Hematopoietic multipotent progenitor cell treated with erythropoietin and hydrocortisone succinate and interleukin-3 and kit ligand, for 4 days (in vitro differentiated cells): Measurements from ENCODE around the gene GARIN5B.

Experiments
- DNase-seq: peaks from one replicate; pipeline ENCODE4 v3.0.0-alpha.2; 2015

Gene GARIN5B

DNA sequence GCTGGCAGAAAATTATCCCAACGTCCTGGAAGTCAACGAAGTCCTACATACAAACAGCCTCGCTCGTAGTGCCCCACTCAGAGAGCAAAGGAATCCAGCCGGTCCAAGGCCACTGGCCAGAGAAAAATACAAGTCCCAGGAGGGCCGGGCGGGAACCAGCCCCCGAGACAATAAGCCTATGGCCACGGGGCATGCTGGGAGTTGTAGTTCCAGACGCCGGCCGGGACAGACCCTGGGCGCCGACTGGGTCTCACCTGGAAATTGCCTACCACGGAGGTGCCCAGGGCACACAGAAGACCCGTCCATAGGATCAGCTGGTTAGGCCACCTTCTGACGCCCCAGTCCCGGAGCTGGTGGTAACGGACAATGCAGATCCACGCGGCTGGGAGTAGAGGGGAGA lies 43.3 kb downstream of the GARIN5B start:
- DNase-seq = peak; percentile 49

DNA sequence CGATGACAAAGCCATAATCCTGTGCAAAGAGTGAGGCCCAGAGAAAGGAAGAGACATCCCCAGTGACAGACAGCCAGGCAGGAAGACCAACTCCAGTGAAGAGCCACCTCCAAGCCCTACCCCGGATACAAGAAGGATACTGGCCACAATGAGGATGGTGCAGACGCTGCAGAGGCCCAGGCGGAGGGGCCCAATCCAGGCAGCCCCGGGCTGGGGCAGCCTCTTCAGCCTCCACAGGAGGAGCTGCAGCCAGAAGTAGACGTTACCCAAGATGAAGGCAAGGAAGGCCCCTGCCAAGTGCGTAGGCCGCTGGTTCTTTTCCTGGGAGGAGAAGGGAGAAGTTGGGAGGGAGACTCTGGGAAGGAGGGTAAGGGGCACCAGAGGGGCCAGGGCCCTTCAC lies 46.4 kb downstream of the GARIN5B start:
- DNase-seq = no peak

DNA sequence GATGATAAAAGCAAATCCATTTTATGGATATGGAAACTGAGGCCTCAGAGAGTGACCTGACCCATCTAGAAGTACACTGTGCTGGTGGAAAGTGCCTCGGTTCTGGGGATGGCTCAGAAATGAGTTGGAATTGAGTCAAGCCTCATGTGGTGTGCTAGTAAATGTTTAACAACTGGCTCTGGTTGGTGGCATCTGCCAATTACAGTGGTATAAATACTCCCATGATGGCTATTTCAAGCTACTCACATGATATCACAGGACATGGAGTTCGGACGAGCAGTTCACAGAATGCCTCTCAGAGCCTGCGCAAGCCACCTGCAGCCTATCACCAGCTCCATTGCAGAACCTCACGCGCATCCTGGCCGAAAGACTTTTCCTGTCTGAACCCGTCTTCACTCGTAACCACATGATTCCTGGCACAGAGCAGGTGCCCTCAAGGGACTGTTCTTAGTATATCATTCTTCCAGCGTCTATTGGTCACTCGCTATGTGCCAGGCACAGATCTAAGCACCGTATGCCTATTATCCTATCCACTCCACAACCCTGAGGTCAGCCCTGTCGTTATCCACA lies 47.0 kb downstream of the GARIN5B start:
- DNase-seq = no peak

DNA sequence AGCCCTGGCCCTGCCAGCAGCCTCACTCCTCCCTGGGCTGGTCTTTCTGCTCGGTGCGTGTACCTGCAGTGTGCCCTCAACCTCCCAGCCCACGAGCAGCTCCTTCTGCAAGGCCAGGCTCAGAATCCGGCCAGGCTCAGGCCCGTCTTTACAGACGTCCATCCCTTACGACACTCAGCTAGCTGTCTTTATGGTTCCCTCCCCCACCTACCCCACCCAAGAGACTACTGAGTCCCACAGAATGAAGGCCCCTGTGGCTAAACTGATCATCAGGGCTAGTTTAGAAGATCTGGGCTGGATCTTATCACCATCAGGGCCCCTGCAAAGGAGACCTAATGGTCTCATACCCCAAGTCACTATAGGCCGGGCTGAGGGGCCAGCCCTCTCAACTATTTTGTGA lies 48.7 kb downstream of the GARIN5B start:
- no peak for DNase-seq

DNA sequence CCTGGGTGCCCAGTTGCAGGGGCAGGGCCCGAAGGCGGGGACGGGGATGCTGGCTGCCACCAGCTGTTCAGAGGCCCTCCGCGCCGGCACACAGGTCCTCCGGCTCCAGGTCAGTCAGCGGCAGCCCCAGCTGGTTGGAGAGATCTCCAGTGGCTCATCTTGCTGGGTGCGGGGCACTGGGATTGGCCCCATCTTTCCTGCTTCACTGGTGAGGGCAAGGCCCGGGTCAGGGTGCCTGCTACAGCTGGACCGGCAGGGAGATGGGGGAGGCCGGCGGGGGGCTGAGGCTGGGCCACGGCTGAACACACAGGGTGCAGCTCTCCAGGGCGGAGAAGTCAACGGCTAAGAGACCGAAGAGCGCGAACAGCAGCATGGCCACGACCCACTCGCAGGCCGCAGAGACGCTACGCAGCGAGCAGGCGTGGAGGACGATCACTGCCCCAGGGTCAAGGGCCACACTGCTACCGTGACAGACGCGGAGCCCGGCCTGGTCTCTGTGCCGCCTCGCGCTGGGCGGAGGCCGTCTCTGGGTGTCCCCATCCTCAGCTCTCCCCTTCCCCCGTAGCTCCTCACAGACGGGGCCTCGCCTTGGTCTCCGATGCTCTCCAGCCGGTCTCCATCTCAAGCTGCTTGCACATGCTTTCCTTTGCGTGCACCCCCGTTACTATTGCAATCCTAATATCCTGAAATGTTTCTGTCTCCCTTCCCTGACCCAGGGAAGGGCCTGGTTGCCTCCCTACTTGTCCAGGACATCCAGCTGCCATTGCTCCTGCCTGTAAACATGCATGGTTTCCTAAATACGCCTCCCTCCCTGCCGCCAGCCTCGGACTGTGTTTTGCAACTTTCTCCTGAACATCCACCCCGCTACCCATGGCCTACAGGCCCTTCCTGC lies 50.2 kb downstream of the GARIN5B start:
- no peak for DNase-seq

DNA sequence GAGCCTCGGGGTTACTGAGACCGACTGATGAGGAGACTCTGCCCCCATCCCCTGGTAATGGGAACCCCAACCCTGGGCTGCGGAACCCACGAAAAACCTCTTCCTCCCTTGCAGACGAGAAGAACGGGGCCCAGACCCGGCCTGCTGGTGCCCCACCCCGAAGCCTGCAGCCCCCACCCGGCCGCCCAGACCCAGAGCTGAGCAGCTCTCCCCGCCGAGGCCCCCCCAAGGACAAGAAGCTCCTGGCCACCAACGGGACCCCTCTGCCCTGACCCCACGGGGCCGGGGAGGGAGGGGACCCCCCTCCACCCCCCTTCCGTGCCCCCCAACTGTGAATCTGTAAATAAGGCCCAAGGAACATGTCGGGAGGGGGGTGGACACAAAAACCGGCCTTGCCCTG lies 51.3 kb downstream of the GARIN5B start:
- no peak for DNase-seq

DNA sequence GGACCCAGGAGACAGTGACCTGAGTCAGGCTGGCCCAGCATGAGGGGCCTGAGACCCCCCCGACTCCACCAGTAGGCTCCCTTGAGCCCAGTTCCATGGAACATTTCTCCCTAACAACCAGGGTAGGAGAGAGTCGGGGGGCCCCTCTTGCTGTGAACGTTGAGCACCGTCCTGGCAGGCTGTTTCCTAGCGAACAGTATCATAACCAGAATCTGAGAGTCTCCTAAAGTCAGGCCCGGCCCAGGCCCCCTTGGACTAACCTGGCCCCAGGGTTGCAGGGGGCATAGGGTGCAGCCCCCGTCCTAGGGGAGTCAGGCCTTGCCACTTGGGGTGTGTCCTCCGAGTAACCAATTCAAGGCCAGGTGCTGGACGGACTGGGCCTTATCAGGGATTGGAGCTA lies 51.7 kb downstream of the GARIN5B start:
- DNase-seq = no peak

DNA sequence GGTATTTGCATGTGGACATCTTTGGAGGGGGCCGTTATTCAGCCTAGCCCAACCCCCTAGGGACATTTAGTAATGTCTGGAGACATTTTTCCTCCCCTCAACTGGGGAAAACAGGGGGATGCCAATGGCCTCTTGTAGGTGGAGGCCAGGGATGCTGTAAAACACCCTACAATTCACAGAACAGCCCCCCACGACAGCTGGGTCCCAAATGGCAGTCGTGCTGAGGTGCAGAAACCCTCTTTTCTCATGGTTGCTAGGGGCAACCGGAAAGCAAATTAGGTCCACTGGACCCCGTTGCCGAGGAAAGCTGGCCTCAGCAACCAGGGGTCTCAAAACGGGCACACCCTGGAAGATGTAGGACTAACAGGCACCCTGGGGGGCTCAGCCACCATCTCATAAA lies 52.6 kb downstream of the GARIN5B start:
- DNase-seq = no peak

DNA sequence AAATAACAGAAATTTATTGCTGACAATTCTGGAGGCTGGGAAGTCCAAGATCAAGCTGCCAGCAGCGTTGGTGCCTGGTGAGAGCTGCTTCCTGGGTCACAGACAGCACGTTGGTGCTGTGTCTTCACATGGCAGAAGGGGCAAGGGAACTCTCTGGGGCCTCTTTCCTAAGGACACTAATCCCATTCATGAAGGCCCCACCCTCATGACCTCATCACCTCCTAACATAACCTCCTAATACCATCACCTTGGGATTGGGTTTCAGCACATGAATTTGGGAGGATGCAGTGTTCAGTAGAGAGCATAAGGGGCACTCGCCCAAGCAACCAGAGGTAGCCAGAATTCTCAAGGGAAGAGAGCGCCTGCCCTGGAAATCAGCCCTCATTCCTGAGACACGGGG lies 53.6 kb downstream of the GARIN5B start:
- no peak for DNase-seq

DNA sequence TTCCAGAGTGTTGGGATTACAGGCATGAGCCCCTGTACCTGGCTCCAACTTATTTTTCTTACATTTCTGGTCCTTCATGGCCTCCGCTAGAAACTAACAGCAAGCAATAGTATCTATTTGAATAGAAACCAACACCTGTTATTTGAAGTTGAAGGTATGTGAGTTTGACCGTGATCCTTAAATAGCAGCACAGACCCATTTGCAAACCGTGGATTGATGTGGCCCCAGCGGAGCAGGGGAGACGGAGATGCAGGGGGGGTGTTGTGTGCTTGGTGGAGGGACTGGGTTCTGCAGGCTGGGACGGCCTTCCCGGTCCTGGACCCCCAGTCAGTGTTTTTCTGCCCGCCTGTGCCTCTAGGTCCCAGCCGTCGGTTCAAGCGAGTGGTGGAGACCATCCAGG lies 54.8 kb downstream of the GARIN5B start:
- DNase-seq = no peak

DNA sequence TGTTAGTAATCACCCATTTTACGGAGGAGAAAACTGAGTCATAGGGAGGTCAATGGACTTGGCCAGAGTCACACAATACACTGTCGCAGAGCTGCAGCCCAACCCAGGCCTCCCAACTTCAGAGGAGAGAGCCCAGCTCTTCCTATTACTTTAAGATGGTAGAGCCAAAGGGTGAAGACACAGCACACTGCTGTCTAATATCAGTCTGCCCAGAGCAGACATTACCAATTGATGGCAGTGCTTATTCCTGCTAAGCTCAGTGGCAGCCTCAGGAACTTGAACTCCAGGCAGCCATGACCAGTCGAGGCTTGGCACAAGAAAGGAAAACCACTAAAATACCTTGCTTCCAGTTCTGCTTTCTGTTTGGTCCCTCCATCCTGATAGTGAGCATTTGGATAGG lies 56.3 kb downstream of the GARIN5B start:
- no peak for DNase-seq

DNA sequence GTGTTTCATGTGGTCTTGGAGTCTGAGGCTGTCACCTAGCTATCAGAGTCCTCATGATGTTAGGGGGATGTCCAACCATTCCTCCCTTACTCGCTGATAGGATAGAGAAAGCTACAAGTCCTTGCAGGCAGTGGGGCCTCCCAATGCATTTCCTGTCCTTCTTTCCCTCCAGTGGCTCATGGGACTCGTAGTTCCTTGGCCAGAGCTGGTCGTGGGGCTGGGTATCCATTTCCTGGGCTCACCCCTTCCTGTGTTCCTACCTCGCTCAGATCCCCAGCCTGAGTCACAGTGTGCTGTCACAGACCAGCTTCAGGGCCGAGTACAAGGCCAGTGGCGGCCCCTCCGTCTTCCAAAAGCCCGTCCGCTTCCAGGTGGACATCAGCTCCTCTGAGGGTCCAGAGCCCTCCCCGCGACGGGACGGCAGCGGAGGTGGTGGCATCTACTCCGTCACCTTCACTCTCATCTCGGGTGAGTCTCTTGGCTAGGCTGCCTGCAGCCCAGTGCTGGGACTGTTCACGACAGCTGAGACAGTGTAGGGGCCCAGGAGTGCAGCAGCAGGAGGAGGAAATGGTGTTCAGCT lies 57.0 kb downstream of the GARIN5B start:
- DNase-seq = peak; percentile 50

DNA sequence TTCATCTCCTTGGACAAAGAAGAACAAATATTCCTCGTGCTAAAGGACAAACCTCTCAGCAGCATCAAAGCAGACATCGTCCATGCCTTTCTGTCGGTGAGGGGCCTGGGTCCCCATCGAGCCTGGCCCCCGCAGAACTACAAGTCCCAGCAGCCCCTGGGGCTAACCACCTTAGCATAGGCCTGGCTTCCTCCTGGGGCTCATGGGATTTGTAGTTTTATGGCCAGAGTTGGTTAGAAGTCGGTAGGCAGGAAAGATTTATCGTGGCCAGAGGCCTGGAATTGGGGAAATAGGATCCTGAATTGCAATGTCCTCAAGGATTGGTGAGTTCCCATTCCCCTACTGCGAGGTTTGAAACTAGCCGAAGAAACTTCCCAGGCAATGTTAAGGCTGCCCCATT lies 57.6 kb downstream of the GARIN5B start:
- peak; percentile 82 for DNase-seq

DNA sequence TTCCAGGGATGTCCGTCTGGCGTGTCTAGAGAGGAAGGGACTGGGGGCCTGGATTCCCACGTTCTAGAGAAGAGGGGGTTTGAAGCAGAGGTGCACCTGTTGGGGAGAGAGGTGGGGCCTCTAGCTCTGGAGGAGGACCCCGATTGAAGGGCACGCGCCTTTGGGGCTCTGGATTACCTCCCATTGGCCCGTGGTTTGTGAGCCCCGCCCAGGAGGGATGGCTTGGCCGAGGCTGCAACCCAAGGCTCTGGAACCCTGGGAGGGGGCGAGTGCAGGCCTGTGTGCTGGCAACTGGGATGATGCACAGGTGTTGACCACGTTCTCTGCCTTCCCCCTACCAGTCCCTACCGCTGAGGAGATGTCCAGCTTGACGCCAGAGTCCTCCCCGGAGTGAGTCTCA lies 58.1 kb downstream of the GARIN5B start:
- no peak for DNase-seq
